G401.6 (cell line): ENCODE data around the gene SLBP.

Experiments
- FAIRE-seq: peaks from 2 replicates; lab custom pipeline; 2012; peaks lifted over from hg19 to GRCh38; lab: Jason Lieb, UNC

SLBP gene

GRCh38 chr4:1712216-1713002 is at the start of gene SLBP:
Gene SLBP (minus strand): TSS chr4:1712319. CDS start chr4:1712188, 131 bp downstream.
- FAIRE-seq, result peak; percentile 21

- no peak for FAIRE-seq
Observed at GRCh38 chr4:1761130-1761689, 49.1 kb upstream of the SLBP start.

- FAIRE-seq, result no peak
Observed at GRCh38 chr4:1760521-1761071, 48.5 kb upstream of the SLBP start.

GRCh38 chr4:1759818-1760223 is 47.7 kb upstream of the SLBP start:
- FAIRE-seq, result no peak

- FAIRE-seq, result no peak
Observed at GRCh38 chr4:1759170-1759817, 47.2 kb upstream of the SLBP start.

- FAIRE-seq, result no peak
Observed at GRCh38 chr4:1758306-1759121, 46.4 kb upstream of the SLBP start.

GRCh38 chr4:1757836-1758235 is 45.7 kb upstream of the SLBP start:
- no peak for FAIRE-seq

- no peak for FAIRE-seq
Observed at GRCh38 chr4:1756893-1757779, 45.0 kb upstream of the SLBP start.

GRCh38 chr4:1756079-1756478 is 44.0 kb upstream of the SLBP start:
- FAIRE-seq, result no peak

- no peak for FAIRE-seq
Observed at GRCh38 chr4:1755297-1755696, 43.2 kb upstream of the SLBP start.

GRCh38 chr4:1754336-1754735 is 42.2 kb upstream of the SLBP start:
- FAIRE-seq, result no peak

- FAIRE-seq, result no peak
Observed at GRCh38 chr4:1753697-1754311, 41.7 kb upstream of the SLBP start.

GRCh38 chr4:1753294-1753696 is 41.2 kb upstream of the SLBP start:
- FAIRE-seq, result no peak

GRCh38 chr4:1752284-1753041 is 40.3 kb upstream of the SLBP start:
- no peak for FAIRE-seq

GRCh38 chr4:1751919-1752283 is 39.8 kb upstream of the SLBP start:
- FAIRE-seq, result no peak

GRCh38 chr4:1751155-1751918 is 39.2 kb upstream of the SLBP start:
- FAIRE-seq, result no peak

- FAIRE-seq, result no peak
Observed at GRCh38 chr4:1750381-1751154, 38.4 kb upstream of the SLBP start.

GRCh38 chr4:1749826-1750225 is 37.7 kb upstream of the SLBP start:
- no peak for FAIRE-seq

GRCh38 chr4:1749370-1749769 is 37.3 kb upstream of the SLBP start:
- FAIRE-seq, result no peak
